Measurements from ENCODE around the gene RNF10.
"Not testable (repeated sequence)": the region's sequence is repeated elsewhere in the genome, so short reads cannot be mapped to it uniquely, and the experiment has no call there.

Gene RNF10

GRCh38 chr12:120529641-120530417 lies 4.3 kb upstream of the RNF10 start:
- peak; percentile 79 for DNase-seq

DNA sequence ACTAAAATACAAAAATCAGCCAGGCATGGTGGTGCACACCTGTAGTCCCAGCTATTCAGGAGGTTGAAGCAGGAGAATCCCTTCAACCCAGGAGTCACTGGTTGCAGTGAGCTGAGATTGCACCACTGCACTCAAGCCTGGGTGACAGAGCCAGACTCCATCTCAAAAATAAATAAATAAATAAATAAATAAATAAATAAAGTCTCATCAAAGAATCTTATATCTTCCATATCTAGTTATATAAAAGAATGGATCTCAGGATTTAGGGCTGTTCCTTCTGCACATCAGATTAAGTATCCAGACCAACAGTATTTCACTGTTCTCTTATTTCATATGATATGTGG lies 3.8 kb upstream of the RNF10 start:
- DNase-seq, result not testable (repeated sequence)

- DNase-seq, result no peak
Observed at GRCh38 chr12:120532701-120533238, 1.4 kb upstream of the RNF10 start.

DNA sequence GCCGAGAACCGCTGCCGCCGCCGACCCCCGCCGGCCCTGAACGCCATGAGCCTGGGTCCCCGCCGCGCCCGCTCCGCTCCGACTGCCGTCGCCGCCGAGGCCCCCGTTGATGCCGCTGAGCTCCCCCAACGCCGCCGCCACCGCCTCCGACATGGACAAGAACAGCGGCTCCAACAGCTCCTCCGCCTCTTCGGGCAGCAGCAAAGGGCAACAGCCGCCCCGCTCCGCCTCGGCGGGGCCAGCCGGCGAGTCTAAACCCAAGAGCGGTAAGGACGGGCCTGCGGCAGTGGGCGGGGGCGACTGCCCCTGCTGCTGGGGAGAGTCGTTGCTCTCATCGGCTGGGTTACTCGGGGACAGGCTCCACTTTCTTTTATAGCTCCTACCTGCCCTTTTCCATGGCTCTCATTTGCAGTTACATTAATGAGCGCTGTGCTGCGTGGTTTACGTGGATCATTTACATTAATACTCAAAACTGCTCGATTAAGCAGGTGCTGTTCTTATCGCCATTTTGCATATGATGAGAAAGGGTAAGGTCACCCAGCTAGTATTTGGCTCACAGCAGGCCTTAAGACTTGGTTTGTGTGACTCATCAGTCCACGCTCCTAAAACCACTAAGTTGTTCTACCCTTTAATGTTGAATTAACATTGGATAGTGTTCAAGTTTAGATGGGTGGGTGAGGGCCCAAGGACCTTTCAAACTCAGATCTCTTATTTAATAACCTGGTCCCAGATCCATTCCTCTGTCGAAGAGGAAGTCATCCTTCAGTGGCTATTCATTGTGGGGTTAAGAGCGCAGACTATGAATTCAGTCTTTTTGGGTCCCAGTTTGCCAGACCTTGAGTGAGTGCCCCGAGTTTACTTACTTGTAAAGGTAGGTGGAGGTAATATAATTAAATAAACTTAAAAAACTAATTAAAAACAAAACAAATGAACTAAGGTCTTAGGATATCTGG lies 823 bp downstream of the RNF10 start:
- DNase-seq, result peak; percentile 78

DNA sequence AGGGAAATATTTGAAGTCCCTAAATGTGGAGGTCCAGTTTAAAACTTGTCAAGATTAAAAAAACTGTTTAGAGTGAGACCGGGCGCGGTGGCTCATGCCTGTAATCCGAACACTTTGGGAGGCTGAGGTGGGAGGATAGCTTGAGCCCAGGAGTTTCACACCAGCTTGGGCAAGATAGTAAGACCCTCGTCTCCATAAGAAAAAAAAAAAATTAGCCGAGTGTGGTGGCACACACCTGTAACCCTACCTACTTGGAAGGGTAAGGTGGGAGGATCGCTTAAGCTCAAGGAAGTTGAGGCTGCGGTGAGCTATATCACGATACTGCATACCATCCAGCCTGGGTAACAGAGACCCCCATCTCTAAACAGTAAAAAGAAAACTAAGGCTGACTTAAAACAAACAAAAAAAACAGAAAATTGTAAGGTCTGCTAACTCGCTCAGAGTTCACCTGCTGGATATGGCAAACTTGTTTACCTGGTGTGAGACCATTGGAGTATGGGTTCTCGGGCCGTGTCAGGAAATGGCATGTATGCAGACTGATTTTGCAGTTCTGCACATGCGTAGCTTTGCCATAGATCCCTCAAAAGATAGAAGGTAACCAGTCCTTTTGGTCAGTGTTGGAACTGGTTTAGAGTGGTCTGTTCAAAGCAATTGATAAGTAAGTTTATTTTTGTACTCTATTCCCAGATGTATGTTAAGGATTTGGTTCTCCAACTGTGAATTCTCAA lies 2.1 kb downstream of the RNF10 start:
- no peak for DNase-seq

- DNase-seq, result no peak
Observed at GRCh38 chr12:120537856-120538220, 3.7 kb downstream of the RNF10 start.

GRCh38 chr12:120538281-120539156 lies 4.4 kb downstream of the RNF10 start:
- no peak for DNase-seq

GRCh38 chr12:120539303-120539702 lies 5.1 kb downstream of the RNF10 start:
- no peak for DNase-seq

DNA sequence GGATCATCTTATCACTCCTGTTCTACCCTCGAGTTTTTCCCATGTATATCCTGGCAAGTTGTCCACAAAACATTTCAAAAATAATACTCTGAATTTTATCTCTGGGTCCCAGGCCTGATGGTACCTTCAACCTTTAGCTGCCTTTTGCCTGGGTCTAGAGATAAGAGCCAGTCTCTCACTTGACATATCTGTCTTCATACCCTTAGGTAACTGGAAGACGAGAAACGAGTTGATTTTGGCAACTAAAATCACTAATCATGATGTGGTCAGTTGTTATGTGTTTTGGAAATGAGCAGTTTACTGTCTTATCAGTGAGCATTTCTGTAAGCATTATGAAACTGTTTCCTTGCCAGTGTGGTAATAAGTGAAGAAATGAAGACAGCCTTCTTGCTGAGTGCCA lies 6.3 kb downstream of the RNF10 start:
- no peak for DNase-seq

DNA sequence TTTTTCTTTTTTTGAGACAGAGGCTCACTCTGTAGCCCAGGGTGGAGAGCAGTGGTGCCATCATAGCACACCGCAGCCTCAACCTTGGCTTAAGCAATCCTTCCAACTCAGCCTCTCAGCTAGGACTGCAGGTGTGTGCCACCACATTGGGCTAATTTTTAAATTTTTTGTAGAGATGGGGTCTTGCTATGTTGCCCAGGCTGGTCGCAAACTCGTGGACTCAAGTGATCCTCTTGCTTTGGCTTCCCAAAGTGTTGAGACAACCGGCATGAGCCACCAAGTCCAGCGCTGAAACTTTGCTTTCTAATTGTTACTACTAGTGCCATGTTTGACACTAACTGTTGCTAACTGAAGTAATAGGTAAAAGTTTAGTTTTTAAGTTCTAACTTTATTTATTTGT lies 8.0 kb downstream of the RNF10 start:
- no peak for DNase-seq

- no peak for DNase-seq
Observed at GRCh38 chr12:120544691-120545090, 10.5 kb downstream of the RNF10 start.

DNA sequence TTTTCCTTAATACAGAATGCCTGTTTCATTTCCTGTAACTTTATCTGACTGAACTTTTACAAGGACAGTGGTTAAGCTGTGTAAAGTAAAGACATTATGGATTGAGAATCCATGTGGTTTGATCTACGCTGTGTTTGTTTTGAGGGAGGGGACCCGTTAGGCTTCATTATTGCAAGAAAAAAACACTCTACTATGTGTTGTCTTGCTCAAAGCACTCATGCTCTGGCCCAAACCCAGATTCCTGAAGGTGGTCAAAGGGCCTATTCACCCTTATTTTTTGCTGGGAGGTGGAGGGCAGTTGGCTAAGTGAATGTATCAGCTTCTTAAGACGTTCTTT lies 11.9 kb downstream of the RNF10 start:
- DNase-seq, result no peak

DNA sequence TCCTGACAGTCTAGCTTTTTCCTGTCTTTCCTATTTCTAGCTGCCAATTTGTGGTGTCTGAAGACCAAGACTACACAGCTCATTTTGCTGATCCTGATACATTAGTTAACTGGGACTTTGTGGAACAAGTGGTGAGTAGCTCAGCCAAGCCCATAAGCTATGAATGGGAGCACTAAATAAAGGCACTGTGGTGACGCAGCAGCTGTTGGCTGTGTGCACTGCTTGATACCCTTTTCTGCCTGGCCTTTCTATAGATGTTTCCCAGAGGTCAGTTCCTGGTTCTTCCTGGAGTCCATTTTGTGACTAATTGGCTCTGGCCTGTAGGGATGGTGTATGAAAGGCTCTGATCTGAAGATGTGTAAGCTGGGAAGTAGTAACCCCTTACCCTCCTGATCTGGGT lies 20.5 kb downstream of the RNF10 start:
- no peak for DNase-seq

- no peak for DNase-seq
Observed at GRCh38 chr12:120557589-120557988, 23.4 kb downstream of the RNF10 start.

- no peak for DNase-seq
Observed at GRCh38 chr12:120562906-120563305, 28.8 kb downstream of the RNF10 start.

DNA sequence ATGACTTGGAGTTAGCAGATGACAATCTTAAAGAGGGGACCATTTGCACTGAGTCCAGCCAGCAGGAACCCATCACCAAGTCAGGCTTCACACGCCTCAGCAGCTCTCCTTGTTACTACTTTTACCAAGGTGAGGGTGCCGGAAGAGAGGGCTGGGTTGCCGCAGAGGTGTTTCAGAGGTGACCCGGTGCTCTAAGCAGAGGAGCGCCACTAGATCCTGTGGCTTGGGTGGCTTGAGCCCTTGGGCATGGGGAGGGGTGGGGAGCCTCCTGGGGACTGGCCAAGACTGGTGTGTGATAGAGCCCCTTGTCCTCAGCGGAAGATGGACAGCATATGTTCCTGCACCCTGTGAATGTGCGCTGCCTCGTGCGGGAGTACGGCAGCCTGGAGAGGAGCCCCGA lies 29.3 kb downstream of the RNF10 start:
- DNase-seq, result no peak

DNA sequence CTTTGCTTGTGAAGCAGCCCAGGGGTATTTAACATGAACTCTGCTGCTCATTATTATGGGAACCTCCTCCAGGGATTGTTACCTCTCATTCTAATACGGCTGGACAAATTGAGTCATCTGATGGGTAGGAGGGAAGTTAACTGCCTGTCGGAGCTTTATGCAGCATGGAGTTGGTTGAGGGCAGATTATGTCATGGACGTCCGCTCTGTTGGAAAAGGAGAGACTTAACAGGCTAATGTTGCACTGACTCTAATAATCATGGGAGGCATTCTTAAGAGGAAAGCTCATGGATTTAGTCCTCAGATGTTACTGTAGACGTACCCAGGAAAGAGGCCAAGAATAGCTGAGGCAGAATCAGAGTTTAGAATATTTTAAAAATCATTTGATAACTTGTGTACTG lies 37.1 kb downstream of the RNF10 start:
- no peak for DNase-seq

GRCh38 chr12:120573560-120573959 lies 39.4 kb downstream of the RNF10 start:
- DNase-seq, result no peak

DNA sequence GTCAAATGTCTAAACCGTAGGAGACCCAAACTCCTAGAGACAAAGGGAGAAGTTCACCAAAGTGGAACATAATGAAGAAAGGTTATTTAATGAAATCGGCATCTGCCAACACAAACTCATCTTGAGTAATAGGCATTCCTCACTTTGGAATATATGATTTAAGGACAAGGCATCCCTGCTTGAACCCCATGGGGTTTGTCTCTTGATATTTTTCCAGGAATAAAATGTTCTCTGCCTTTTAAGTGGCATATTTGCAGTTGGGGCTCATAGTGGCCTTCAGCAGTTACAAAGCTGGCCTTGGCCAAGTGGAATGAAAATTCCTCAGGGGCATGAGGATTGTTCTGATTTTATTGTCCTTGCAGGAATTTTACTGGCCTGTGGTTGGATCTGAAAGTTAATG lies 40.0 kb downstream of the RNF10 start:
- no peak for DNase-seq

DNA sequence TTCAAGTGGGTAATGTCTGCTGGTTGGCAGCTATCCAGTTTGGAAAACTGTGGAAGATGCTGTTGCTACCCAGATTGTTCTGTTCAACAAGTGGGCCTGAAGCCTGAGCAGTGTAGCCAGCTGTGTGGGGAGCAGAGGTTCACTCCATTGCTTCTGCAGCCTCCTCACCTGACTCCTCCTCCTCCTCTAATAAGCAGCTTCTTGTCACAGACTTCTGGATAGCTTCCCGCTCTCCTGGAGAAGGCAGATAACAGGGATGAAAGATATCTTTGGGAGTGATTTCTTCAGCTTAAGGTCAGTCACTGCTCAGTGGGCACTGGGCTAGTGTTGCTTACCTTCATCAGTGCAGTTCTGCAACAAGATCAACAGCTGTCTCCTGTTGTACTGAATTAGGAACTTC lies 45.0 kb downstream of the RNF10 start:
- DNase-seq, result no peak

- peak; percentile 99 for DNase-seq
Observed at GRCh38 chr12:120580787-120581723, 46.9 kb downstream of the RNF10 start, which contains the start of gene POP5. TSS of gene POP5 (minus strand) at chr12:120581402. CDS start at chr12:120581362, 40 bp downstream.
